Duodenal mucosa (tissue), 2 donors: ENCODE measurements around the gene URM1.

ENCODE experiments used
- H3K27ac ChIP-seq: one replicate; pipeline ENCODE4 v1.7.0; 2013; ENCODE audit warnings: low read depth, low read length
- H3K27me3 ChIP-seq, 2 donors: one replicate each; pipeline ENCODE4 v1.7.0; 2013; ENCODE audit warnings: low read length in 2 of 2, control low read depth in 1 of 2; ENCODE audit not compliant: insufficient read depth in 2 of 2, control insufficient read depth in 1 of 2
- H3K36me3 ChIP-seq, 2 donors: one replicate each; pipeline ENCODE4 v1.7.0; 2013; ENCODE audit warnings: low read length in 2 of 2, control low read depth in 1 of 2; ENCODE audit not compliant: insufficient read depth in 2 of 2, control insufficient read depth in 1 of 2
- H3K4me1 ChIP-seq, 2 donors: one replicate each; pipeline ENCODE4 v1.7.0; 2013; ENCODE audit warnings: low read length in 2 of 2, control low read depth in 1 of 2; ENCODE audit not compliant: insufficient read depth in 2 of 2, control insufficient read depth in 1 of 2
- H3K4me3 ChIP-seq, 2 donors: one replicate each; pipeline ENCODE4 v1.7.0; 2013; ENCODE audit warnings: low read length in 2 of 2, low read depth in 1 of 2
- H3K9ac ChIP-seq, 2 donors: one replicate each; pipeline ENCODE4 v1.7.0; 2013; ENCODE audit warnings: low read length in 2 of 2, low read depth in 1 of 2
- H3K9me3 ChIP-seq, 2 donors: one replicate each; pipeline ENCODE4 v1.7.0; 2013; ENCODE audit warnings: low read length in 2 of 2, control low read depth in 1 of 2; ENCODE audit not compliant: control insufficient read depth in 1 of 2

URM1 gene

DNA sequence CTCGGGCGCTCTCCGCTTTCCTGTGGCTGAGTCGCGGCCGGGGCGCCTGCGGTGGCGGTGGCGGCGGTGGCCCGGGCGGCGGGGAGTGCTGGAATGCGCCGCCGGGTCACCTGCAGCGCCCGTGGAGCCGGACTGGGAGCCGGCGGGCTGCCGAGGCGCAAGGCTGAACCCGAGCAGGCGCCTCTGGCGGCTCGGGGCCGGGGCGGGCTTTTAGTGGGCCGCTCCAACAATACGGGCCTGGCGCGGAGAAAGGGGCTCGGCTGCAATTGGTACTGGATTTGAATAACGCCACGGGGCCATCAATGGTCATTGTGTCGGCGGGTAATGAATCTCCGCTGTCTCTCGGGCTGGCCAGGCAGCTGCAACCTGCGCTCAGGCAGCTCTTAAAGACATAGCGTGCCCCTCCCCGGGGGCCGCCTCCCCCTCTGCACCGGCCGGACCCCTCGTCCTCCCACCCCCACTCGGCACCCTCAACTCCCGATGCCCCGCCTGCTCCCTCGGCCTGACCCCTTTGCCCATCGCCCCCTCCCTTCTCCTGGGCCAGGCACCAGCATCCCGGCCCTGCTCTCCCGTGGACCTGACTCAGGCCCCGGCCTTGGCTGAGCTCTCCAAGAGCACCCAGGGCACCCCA lies 22.1 kb downstream of the URM1 start:
- Histone ChIP-seq H3K9ac (no peak overlapping the region), H3K27me3 (peaks cover 9 to 14% of the 10 kb centered on the region in 2 donors), H3K36me3 (peaks cover 21 to 40% of the 10 kb centered on the region in 2 donors), H3K4me3 (no peak overlapping the region), H3K4me1 (peaks cover 0 to 3% of the 10 kb centered on the region in 2 donors), H3K27ac (no peak overlapping the region), H3K9me3 (no peaks in the 10 kb centered on the region)

DNA sequence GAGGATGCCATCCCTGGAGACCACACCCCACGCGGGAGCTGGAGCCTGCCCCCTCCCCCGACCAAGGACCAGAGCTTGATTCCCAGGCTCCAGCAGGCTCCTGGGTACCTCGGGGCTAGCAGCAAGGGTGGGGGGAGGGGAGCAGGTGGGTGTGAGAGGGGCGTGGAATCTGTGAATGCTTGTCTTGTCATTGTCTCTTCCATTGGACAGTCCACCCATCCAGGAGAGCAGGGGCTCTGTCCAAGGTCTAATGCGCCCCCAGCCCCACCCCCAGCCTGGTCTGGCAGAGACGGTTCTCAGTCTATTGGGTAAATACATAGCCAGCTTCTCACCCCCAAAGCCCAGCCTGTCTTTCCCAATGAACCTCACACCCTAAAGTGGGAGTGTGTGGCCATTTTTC lies 22.8 kb downstream of the URM1 start:
- H3K27me3 ChIP-seq = peaks cover 9 to 14% of the 10 kb centered on the region in 2 donors
- H3K27ac ChIP-seq = no peak overlapping the region
- peaks cover 0 to 3% of the 10 kb centered on the region in 2 donors for H3K4me1 ChIP-seq
- H3K36me3 ChIP-seq = peaks cover 14 to 32% of the 10 kb centered on the region in 2 donors
- H3K9me3 ChIP-seq = no peaks in the 10 kb centered on the region
- H3K4me3 ChIP-seq = no peak overlapping the region
- H3K9ac ChIP-seq = no peak overlapping the region

DNA sequence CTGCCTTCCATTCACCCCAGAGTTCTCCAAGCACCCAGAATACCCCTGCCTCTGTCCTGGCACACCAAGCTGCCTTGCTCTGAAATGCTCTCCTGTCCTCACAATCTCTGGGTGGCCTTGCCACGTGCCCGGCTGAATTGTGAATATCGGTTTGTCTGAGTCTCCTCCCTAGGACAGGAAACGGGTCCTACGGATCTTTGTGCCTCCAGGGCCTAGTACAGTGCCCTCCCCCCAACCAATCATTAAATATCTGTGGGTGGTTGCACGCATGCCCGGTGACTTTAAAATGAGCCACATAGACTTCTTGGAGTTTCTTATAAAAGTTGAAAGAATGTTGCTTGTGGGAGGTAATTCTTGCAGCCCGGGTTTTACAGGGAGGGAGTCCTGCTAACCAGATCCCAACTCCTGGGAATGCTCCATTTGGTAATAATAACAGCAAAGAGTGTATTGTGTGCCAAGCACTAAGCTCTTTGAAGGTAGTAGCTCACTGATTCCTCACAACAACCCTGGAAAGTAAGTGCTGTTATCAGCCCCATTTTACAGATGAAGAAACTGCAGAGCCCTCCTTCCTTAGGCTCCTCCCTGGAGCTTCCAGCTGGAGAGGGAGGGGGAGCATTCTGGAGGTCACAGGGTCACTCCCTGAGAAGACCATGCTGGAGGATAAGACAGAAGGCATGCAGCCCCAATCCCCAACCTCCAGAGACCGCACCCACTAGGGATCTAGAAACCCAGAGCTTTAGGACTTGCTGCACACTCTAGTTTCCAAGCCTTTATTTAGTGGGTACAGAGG lies 23.4 kb downstream of the URM1 start:
- H3K9me3 ChIP-seq = no peaks in the 10 kb centered on the region
- no peak overlapping the region for H3K4me3 ChIP-seq
- peaks cover 9 to 26% of the 10 kb centered on the region in 2 donors for H3K36me3 ChIP-seq
- H3K27me3 ChIP-seq = peaks cover 9 to 14% of the 10 kb centered on the region in 2 donors
- no peak overlapping the region for H3K9ac ChIP-seq
- no peak overlapping the region for H3K27ac ChIP-seq
- H3K4me1 ChIP-seq = peaks cover 0 to 3% of the 10 kb centered on the region in 2 donors

DNA sequence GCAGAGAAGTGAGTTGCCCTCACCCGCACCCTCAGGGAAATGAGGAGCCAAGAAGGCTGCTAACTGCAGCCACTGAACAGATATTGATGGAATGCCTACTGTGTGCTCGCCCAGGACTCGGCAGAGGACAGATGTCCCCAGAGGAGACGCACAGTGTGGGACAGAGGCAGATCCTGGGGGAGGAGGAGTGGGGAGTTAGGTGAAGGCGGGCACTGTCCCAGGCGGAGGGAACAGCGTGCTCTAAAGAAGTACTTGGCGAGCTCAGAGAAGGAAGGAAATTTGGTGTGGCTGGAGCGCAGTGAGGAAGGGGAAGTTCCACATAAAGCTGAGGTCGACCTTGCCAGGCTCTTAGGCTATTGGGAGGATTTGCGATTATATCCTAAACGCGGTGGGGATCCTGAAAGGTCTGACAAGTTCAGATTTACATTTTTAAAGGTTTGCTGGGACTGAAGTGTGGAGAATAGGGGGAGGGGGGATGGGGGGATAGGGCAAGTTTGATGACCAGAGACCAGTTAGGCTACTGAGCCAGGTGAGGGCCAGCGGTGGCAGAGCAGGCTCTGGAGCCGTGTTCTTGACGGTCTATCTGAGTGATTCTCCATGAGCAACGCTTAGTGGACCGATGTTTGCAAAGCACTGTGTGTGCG lies 25.9 kb downstream of the URM1 start:
- no peak overlapping the region for H3K4me3 ChIP-seq
- peaks cover 9 to 14% of the 10 kb centered on the region in 2 donors for H3K27me3 ChIP-seq
- H3K4me1 ChIP-seq = peaks cover 0 to 3% of the 10 kb centered on the region in 2 donors
- H3K36me3 ChIP-seq = peaks cover 0 to 3% of the 10 kb centered on the region in 2 donors
- H3K27ac ChIP-seq = no peak overlapping the region
- no peaks in the 10 kb centered on the region for H3K9me3 ChIP-seq
- no peak overlapping the region for H3K9ac ChIP-seq

DNA sequence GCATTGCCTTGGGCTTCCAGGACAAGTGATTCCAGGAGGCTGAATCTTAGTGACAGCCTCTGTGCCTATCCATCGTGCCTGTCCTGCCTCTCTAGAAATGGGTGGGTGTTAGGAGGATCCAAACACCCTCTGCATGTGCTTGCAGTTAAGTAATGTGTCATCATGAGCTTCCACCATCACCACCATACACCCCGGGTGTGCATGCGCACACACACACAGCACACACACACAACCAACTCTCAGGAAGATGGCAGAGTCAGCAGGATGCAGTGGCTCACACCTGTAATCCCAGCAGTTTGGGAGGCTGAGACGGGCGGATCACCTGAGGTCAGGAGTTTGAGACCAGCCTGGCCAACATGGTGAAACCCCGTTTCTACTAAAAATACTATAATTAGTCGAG lies 26.7 kb downstream of the URM1 start:
- Histone ChIP-seq H3K27ac (no peak overlapping the region), H3K9ac (no peak overlapping the region), H3K4me3 (no peak overlapping the region), H3K4me1 (peaks cover 0 to 3% of the 10 kb centered on the region in 2 donors), H3K9me3 (no peaks in the 10 kb centered on the region), H3K36me3 (no peaks in the 10 kb centered on the region), H3K27me3 (peaks cover 9 to 14% of the 10 kb centered on the region in 2 donors)

DNA sequence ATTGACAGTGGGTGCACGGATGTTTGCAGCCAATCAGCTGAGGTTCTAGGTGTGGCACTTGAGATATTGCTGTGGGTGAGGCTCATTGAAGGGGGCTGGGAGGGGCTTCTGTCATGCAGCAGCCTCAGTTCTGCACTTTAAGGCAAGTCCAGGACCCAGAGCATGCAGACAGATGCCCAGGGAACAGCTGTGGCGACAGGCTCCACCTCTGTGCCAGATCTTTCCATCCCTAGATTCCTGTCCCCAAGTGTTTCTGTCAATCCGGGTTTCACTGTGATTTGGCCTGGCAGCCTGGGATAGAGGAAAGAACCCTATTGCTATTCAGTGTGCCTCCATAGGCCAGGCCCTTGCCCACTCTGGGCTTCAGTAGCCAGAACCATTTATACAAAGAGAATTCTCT lies 28.7 kb downstream of the URM1 start:
- Histone ChIP-seq H3K27ac (no peak overlapping the region), H3K4me3 (no peak overlapping the region), H3K27me3 (peaks cover 9 to 14% of the 10 kb centered on the region in 2 donors), H3K36me3 (no peaks in the 10 kb centered on the region), H3K4me1 (peaks cover 0 to 3% of the 10 kb centered on the region in 2 donors), H3K9me3 (no peaks in the 10 kb centered on the region), H3K9ac (no peak overlapping the region)

DNA sequence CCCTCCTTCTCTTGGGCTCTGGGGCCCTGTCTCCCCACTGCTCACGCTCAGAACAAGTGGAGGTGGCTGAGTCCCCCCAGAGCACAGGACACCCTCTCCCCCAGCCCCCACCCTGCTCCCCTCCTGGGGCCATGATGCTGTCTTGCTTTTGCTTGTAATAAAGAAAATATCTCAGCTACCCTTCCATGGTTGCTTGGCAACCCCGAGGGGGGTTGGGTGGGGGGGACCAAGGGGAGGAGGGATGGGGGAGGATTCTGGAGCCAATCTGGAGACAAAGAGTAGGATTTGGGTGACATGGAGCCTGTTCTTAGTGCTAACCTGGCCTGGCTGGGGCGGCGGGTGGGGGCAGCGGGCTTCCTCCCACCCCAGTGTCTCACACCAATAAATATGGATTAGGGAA lies 33.4 kb downstream of the URM1 start:
- H3K27me3 ChIP-seq = peaks cover 6 to 10% of the 10 kb centered on the region in 2 donors
- no peak overlapping the region for H3K4me3 ChIP-seq

DNA sequence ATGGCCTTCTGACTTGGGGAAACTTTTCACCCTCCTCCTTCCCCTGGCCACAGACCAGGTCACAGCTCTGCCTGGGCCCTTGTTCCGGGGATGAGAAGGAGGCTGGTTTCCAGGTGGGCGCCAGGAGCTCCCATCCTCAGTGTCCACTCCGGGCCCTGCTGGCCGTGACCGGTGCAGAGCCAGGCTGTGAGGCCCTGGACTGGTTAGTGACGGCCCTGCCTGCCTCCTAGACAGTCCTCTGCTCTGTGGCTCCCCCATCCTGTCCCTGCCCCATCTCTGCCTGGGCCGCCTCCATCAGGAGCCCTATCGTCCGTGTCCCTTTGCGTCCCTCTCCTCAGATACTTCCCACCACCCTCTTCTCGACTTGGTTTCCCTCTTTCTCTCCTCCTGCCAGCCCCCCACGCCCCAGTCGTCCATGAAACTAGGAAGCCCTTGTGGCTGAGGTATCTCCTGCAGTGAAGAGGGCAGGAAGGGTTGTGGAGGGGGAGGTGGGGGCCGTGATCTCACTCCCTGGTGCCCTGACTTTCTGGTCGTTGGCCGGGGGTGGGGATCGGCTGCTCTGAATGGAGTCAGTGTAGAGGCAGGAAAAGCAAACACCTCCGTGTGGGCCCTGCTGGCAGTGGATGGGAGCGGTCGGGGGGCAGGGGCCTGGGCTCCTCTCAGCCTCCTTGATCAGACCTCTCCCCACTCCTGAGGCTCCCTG lies 34.1 kb downstream of the URM1 start:
- no peaks in the 10 kb centered on the region for H3K36me3 ChIP-seq
- H3K27me3 ChIP-seq = peaks cover 6 to 10% of the 10 kb centered on the region in 2 donors
- H3K9ac ChIP-seq = no peak overlapping the region
- no peaks in the 10 kb centered on the region for H3K9me3 ChIP-seq
- H3K4me1 ChIP-seq = no peaks in the 10 kb centered on the region
- no peak overlapping the region for H3K4me3 ChIP-seq
- H3K27ac ChIP-seq = no peak overlapping the region

More for the DNA sequence above, 33.4 kb downstream of the URM1 start:
- H3K36me3 ChIP-seq = no peaks in the 10 kb centered on the region
- no peak overlapping the region for H3K27ac ChIP-seq
- H3K9ac ChIP-seq = no peak overlapping the region
- H3K4me1 ChIP-seq = no peaks in the 10 kb centered on the region
- H3K9me3 ChIP-seq = no peaks in the 10 kb centered on the region

DNA sequence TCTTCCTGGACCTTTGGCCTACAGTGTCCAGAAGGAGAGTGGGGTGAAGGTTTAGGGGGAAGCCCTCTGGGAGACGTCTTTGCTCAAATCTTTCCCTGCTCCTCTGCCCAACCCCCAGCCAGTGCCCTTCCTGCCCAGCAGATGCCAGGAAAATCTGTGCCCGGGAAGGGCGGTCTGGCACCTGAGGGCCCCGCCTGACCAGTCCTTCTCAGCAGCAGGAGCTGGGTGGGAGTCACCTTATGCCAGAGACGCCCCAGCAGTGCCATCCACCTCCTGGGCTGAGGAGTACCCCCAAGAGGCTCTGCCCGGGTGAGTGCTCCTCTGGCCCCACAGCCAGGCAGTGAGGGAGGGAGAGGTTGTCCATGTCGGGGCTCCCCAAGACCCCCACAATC lies 34.6 kb downstream of the URM1 start:
- H3K9me3 ChIP-seq = no peaks in the 10 kb centered on the region
- no peaks in the 10 kb centered on the region for H3K4me1 ChIP-seq
- no peak overlapping the region for H3K9ac ChIP-seq
- H3K27me3 ChIP-seq = peaks cover 6 to 10% of the 10 kb centered on the region in 2 donors
- H3K27ac ChIP-seq = no peak overlapping the region
- no peak overlapping the region for H3K4me3 ChIP-seq
- no peaks in the 10 kb centered on the region for H3K36me3 ChIP-seq
